H9 (cell line): ENCODE data around the gene RAB22A. TPM values are rescaled to one million over a fixed set of nuclear protein-coding genes. Genes with fewer than 3 reads are reported as not detected.

ENCODE experiments used
- DNase-seq: peaks from one replicate; pipeline ENCODE4 v3.0.0-alpha.2; 2017
- H2AFZ ChIP-seq: one replicate; pipeline ENCODE4 v1.6.1; 2013; ENCODE audit warnings: mild to moderate bottlenecking, low read length, control low read depth, moderate library complexity
- H2AK5ac ChIP-seq: 2 replicates; pipeline ENCODE4 v1.6.1; 2013; ENCODE audit warnings: low read length, control low read depth, mixed read lengths; ENCODE audit not compliant: insufficient read length
- H2BK120ac ChIP-seq: one replicate; pipeline ENCODE4 v1.6.1; 2013; ENCODE audit warnings: low read depth, mild to moderate bottlenecking, low read length, control low read depth, inconsistent platforms; ENCODE audit not compliant: poor library complexity, severe bottlenecking
- H2BK12ac ChIP-seq: 2 replicates; pipeline ENCODE4 v1.6.1; 2013; ENCODE audit warnings: low read length, control low read depth, mixed read lengths, low read depth; ENCODE audit not compliant: insufficient read length
- H2BK15ac ChIP-seq: 2 replicates; pipeline ENCODE4 v1.6.1; 2013; ENCODE audit warnings: low read depth, low read length, control low read depth
- H2BK20ac ChIP-seq: one replicate; pipeline ENCODE4 v1.6.1; 2013; ENCODE audit warnings: low read depth, mild to moderate bottlenecking, low read length, control low read depth, inconsistent platforms; ENCODE audit not compliant: poor library complexity, severe bottlenecking
- H2BK5ac ChIP-seq: 2 replicates; pipeline ENCODE4 v1.6.1; 2013; ENCODE audit warnings: low read length, control low read depth, mixed read lengths; ENCODE audit not compliant: insufficient read length
- H3K14ac ChIP-seq: 2 replicates; pipeline ENCODE4 v1.6.1; 2013; ENCODE audit warnings: low read length, control low read depth; ENCODE audit not compliant: insufficient read depth
- H3K18ac ChIP-seq: 2 replicates; pipeline ENCODE4 v1.6.1; 2013; ENCODE audit warnings: low read depth, mild to moderate bottlenecking, mixed read lengths, low read length, control low read depth; ENCODE audit not compliant: insufficient read length
- H3K23ac ChIP-seq: 2 replicates; pipeline ENCODE4 v1.6.1; 2013; ENCODE audit warnings: low read length, control low read depth, mixed read lengths, low read depth; ENCODE audit not compliant: insufficient read length
- H3K23me2 ChIP-seq: 2 replicates; pipeline ENCODE4 v1.6.1; 2013; ENCODE audit warnings: low read depth, mild to moderate bottlenecking, mixed read lengths, low read length, control low read depth; ENCODE audit not compliant: insufficient read length, poor library complexity, severe bottlenecking
- H3K27ac ChIP-seq: 2 replicates; pipeline ENCODE4 v1.5.1; 2013; ENCODE audit warnings: low read length, control low read depth, mixed read lengths, low read depth; ENCODE audit not compliant: insufficient read length
- H3K27me3 ChIP-seq: 2 replicates; pipeline ENCODE4 v1.6.1; 2013; ENCODE audit warnings: low read length, control low read depth, inconsistent platforms; ENCODE audit not compliant: insufficient read depth
- H3K4ac ChIP-seq: 2 replicates; pipeline ENCODE4 v1.6.1; 2013; ENCODE audit warnings: low read depth, mild to moderate bottlenecking, control low read depth, inconsistent platforms, low read length, moderate library complexity
- H3K4me1 ChIP-seq: 2 replicates; pipeline ENCODE4 v1.6.1; 2013; ENCODE audit warnings: low read length, control low read depth, inconsistent platforms; ENCODE audit not compliant: insufficient read depth
- H3K4me2 ChIP-seq: 2 replicates; pipeline ENCODE4 v1.6.1; 2013; ENCODE audit warnings: low read length, control low read depth, mixed read lengths; ENCODE audit not compliant: insufficient read length, insufficient read depth
- H3K56ac ChIP-seq: 2 replicates; pipeline ENCODE4 v1.6.1; 2013; ENCODE audit warnings: low read depth, mild to moderate bottlenecking, mixed read lengths, low read length, control low read depth; ENCODE audit not compliant: insufficient read length
- H3K79me1 ChIP-seq: 2 replicates; pipeline ENCODE4 v1.6.1; 2013; ENCODE audit warnings: low read depth, mild to moderate bottlenecking, moderate library complexity, low read length, control low read depth, inconsistent platforms; ENCODE audit not compliant: insufficient read depth, poor library complexity, severe bottlenecking
- H3K79me2 ChIP-seq: 2 replicates; pipeline ENCODE4 v1.6.1; 2013; ENCODE audit warnings: low read length, control low read depth, inconsistent platforms; ENCODE audit not compliant: insufficient read depth
- H3K9ac ChIP-seq: 2 replicates; pipeline ENCODE4 v1.6.1; 2013; ENCODE audit warnings: low read length, control low read depth, mixed read lengths; ENCODE audit not compliant: insufficient read length; ENCODE audit errors: extremely low read depth
- H3K9me3 ChIP-seq: one replicate; pipeline ENCODE4 v1.6.1; 2013; ENCODE audit warnings: low read depth, low read length, inconsistent platforms; ENCODE audit not compliant: control insufficient read depth
- H3T11ph ChIP-seq: one replicate; pipeline ENCODE4 v1.6.1; 2013; ENCODE audit warnings: mild to moderate bottlenecking, low read length, control low read depth, inconsistent platforms
- H4K20me1 ChIP-seq: one replicate; pipeline ENCODE4 v1.6.1; 2013; ENCODE audit not compliant: control insufficient read depth, insufficient read length, insufficient read depth
- H4K5ac ChIP-seq: 2 replicates; pipeline ENCODE4 v1.6.1; 2013; ENCODE audit warnings: low read depth, mild to moderate bottlenecking, mixed read lengths, low read length, control low read depth; ENCODE audit not compliant: insufficient read length
- H4K8ac ChIP-seq: replicated peaks from 2 replicates; pipeline ENCODE4 v1.6.1; 2013; ENCODE audit warnings: low read length, control low read depth, mixed read lengths, low read depth; ENCODE audit not compliant: insufficient read length
- H4K91ac ChIP-seq: 2 replicates; pipeline ENCODE4 v1.6.1; 2013; ENCODE audit warnings: low read depth, mild to moderate bottlenecking, moderate library complexity, mixed read lengths, low read length, control low read depth; ENCODE audit not compliant: insufficient read length
- H3K27ac Mint-ChIP-seq, 3 experiments: 2 replicates in 2 of 3; 3 replicates in 1 of 3; pipeline ENCODE4 v1.8.0; 2020 to 2021; ENCODE audit warnings: mixed read lengths in 3 of 3, mild to moderate bottlenecking in 1 of 3, moderate library complexity in 1 of 3
- H3K27me3 Mint-ChIP-seq: 2 replicates; pipeline ENCODE4 v1.8.0; 2021; ENCODE audit warnings: low read depth, mild to moderate bottlenecking, moderate library complexity, mixed read lengths
- H3K36me3 Mint-ChIP-seq, 3 experiments: 2 replicates in 2 of 3; 3 replicates in 1 of 3; pipeline ENCODE4 v1.8.0; 2020 to 2021; ENCODE audit warnings: low read depth in 3 of 3, mixed read lengths in 3 of 3; ENCODE audit not compliant: insufficient read depth in 1 of 3
- H3K4me1 Mint-ChIP-seq, 2 experiments: 2 replicates each; pipeline ENCODE4 v1.8.0; 2020; ENCODE audit warnings: mixed read lengths in 2 of 2
- H3K4me3 Mint-ChIP-seq, 2 experiments: 2 replicates in 1 of 2; 3 replicates in 1 of 2; pipeline ENCODE4 v1.8.0; 2020 to 2021; ENCODE audit warnings: mild to moderate bottlenecking in 2 of 2, mixed read lengths in 2 of 2, moderate library complexity in 1 of 2
- H3K9me3 Mint-ChIP-seq, 2 experiments: 2 replicates in 1 of 2; 3 replicates in 1 of 2; pipeline ENCODE4 v1.8.0; 2020; ENCODE audit warnings: mild to moderate bottlenecking in 2 of 2, mixed read lengths in 2 of 2, moderate library complexity in 1 of 2
- WGBS: extraction: QIAGEN DNeasy Blood & Tissue Kit; methylation state at CpG from one replicate; pipeline ENCODE4 v1.1.7; 2013; ENCODE audit warnings: missing lambda C conversion rate, low lambda C conversion rate, mixed read lengths; ENCODE audit not compliant: insufficient read length; ENCODE audit errors: extremely low coverage; 5-methylcytosine and 5-hydroxymethylcytosine counted together
- total RNA-seq: library from RNA; stranded (reverse); gene quantifications from 2 replicates; pipeline ENCODE4 v1.2.1, GENCODE V29; 2021
- TF ChIP-seq, protein P1 (sequence below): fragments of 200-600 bp; sonication (generic); conservative IDR thresholded peaks from 3 replicates; pipeline ENCODE4 v1.8.0; 2021; ENCODE audit warnings: antibody characterized with exemption, mild to moderate bottlenecking

The RAB22A gene
- total RNA-seq, 1 experiment from 2014 or later, result 6.3 TPM

DNA sequence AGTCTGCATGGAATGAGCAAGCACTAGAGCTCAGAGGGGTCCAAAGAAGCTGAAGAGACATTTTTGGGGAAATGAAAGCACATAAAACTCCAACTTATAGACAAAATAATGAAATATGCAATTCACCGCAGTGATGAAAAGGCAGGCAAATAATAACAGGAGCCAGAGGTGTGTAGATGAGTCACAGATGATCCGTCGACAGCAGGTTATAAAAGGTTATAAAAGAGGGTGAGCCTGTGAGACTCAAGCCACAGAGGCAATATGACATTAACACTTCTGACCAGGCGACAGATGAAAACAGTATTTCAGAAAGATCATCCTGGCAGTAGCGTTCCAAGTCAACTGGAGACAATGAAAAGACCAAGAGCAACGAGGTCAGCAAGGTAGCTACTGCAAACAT, 45.2 kb upstream of the RAB22A start:
- Histone ChIP-seq H4K91ac (no peak overlapping the region), H3K14ac (no peak overlapping the region), H3K79me1 (no peaks in the 10 kb centered on the region), H3K27ac (no peak overlapping the region), H3T11ph (no peak overlapping the region), H4K5ac (no peak overlapping the region), H3K9me3 (no peaks in the 10 kb centered on the region), H2BK12ac (no peak overlapping the region), H3K9ac (no peak overlapping the region), H3K27me3 (no peaks in the 10 kb centered on the region), H3K23ac (no peak overlapping the region), H2BK5ac (no peak overlapping the region), H2BK120ac (no peak overlapping the region), H3K56ac (no peak overlapping the region), H2AFZ (no peak overlapping the region), H4K20me1 (peaks cover 2% of the 10 kb centered on the region), H2BK20ac (no peak overlapping the region), H2AK5ac (no peak overlapping the region), H3K18ac (no peak overlapping the region), H3K23me2 (no peaks in the 10 kb centered on the region), H2BK15ac (no peak overlapping the region), H3K79me2 (no peaks in the 10 kb centered on the region), H3K4me2 (no peak overlapping the region), H3K4me1 (no peaks in the 10 kb centered on the region), H3K4ac (no peak overlapping the region), H4K8ac (no peak overlapping the region)
- Mint-ChIP-seq H3K36me3 (peaks cover 4 to 15% (median 13%) of the 10 kb centered on the region in 3 experiments; a peak in 5 of 7 replicates), H3K27me3 (no peaks in the 10 kb centered on the region), H3K9me3 (no peaks in the 10 kb centered on the region), H3K27ac (no peak overlapping the region), H3K4me3 (no peak overlapping the region), H3K4me1 (peaks cover 5 to 9% of the 10 kb centered on the region in 2 experiments)
- TF ChIP-seq, protein P1, sequence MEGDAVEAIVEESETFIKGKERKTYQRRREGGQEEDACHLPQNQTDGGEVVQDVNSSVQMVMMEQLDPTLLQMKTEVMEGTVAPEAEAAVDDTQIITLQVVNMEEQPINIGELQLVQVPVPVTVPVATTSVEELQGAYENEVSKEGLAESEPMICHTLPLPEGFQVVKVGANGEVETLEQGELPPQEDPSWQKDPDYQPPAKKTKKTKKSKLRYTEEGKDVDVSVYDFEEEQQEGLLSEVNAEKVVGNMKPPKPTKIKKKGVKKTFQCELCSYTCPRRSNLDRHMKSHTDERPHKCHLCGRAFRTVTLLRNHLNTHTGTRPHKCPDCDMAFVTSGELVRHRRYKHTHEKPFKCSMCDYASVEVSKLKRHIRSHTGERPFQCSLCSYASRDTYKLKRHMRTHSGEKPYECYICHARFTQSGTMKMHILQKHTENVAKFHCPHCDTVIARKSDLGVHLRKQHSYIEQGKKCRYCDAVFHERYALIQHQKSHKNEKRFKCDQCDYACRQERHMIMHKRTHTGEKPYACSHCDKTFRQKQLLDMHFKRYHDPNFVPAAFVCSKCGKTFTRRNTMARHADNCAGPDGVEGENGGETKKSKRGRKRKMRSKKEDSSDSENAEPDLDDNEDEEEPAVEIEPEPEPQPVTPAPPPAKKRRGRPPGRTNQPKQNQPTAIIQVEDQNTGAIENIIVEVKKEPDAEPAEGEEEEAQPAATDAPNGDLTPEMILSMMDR, result no peak
- WGBS, result no CpG with 5 or more reads among the region's 6 CpGs
- DNase-seq, result no peak
